H9 (cell line): ENCODE results near the gene GRB10. TPM values are rescaled to one million over a fixed set of nuclear protein-coding genes. Genes with fewer than 3 reads are reported as not detected.

ENCODE experiments used
- DNase-seq: peaks from one replicate; pipeline ENCODE4 v3.0.0-alpha.2; 2017
- H2AFZ ChIP-seq: one replicate; pipeline ENCODE4 v1.6.1; 2013; ENCODE audit warnings: mild to moderate bottlenecking, low read length, control low read depth, moderate library complexity
- H2AK5ac ChIP-seq: 2 replicates; pipeline ENCODE4 v1.6.1; 2013; ENCODE audit warnings: low read length, control low read depth, mixed read lengths; ENCODE audit not compliant: insufficient read length
- H2BK120ac ChIP-seq: one replicate; pipeline ENCODE4 v1.6.1; 2013; ENCODE audit warnings: low read depth, mild to moderate bottlenecking, low read length, control low read depth, inconsistent platforms; ENCODE audit not compliant: poor library complexity, severe bottlenecking
- H2BK12ac ChIP-seq: 2 replicates; pipeline ENCODE4 v1.6.1; 2013; ENCODE audit warnings: low read length, control low read depth, mixed read lengths, low read depth; ENCODE audit not compliant: insufficient read length
- H2BK15ac ChIP-seq: 2 replicates; pipeline ENCODE4 v1.6.1; 2013; ENCODE audit warnings: low read depth, low read length, control low read depth
- H2BK20ac ChIP-seq: one replicate; pipeline ENCODE4 v1.6.1; 2013; ENCODE audit warnings: low read depth, mild to moderate bottlenecking, low read length, control low read depth, inconsistent platforms; ENCODE audit not compliant: poor library complexity, severe bottlenecking
- H2BK5ac ChIP-seq: 2 replicates; pipeline ENCODE4 v1.6.1; 2013; ENCODE audit warnings: low read length, control low read depth, mixed read lengths; ENCODE audit not compliant: insufficient read length
- H3K14ac ChIP-seq: 2 replicates; pipeline ENCODE4 v1.6.1; 2013; ENCODE audit warnings: low read length, control low read depth; ENCODE audit not compliant: insufficient read depth
- H3K18ac ChIP-seq: 2 replicates; pipeline ENCODE4 v1.6.1; 2013; ENCODE audit warnings: low read depth, mild to moderate bottlenecking, mixed read lengths, low read length, control low read depth; ENCODE audit not compliant: insufficient read length
- H3K23ac ChIP-seq: 2 replicates; pipeline ENCODE4 v1.6.1; 2013; ENCODE audit warnings: low read length, control low read depth, mixed read lengths, low read depth; ENCODE audit not compliant: insufficient read length
- H3K23me2 ChIP-seq: 2 replicates; pipeline ENCODE4 v1.6.1; 2013; ENCODE audit warnings: low read depth, mild to moderate bottlenecking, mixed read lengths, low read length, control low read depth; ENCODE audit not compliant: insufficient read length, poor library complexity, severe bottlenecking
- H3K27ac ChIP-seq: 2 replicates; pipeline ENCODE4 v1.5.1; 2013; ENCODE audit warnings: low read length, control low read depth, mixed read lengths, low read depth; ENCODE audit not compliant: insufficient read length
- H3K27me3 ChIP-seq: 2 replicates; pipeline ENCODE4 v1.6.1; 2013; ENCODE audit warnings: low read length, control low read depth, inconsistent platforms; ENCODE audit not compliant: insufficient read depth
- H3K4ac ChIP-seq: 2 replicates; pipeline ENCODE4 v1.6.1; 2013; ENCODE audit warnings: low read depth, mild to moderate bottlenecking, control low read depth, inconsistent platforms, low read length, moderate library complexity
- H3K4me1 ChIP-seq: 2 replicates; pipeline ENCODE4 v1.6.1; 2013; ENCODE audit warnings: low read length, control low read depth, inconsistent platforms; ENCODE audit not compliant: insufficient read depth
- H3K4me2 ChIP-seq: 2 replicates; pipeline ENCODE4 v1.6.1; 2013; ENCODE audit warnings: low read length, control low read depth, mixed read lengths; ENCODE audit not compliant: insufficient read length, insufficient read depth
- H3K56ac ChIP-seq: 2 replicates; pipeline ENCODE4 v1.6.1; 2013; ENCODE audit warnings: low read depth, mild to moderate bottlenecking, mixed read lengths, low read length, control low read depth; ENCODE audit not compliant: insufficient read length
- H3K79me1 ChIP-seq: 2 replicates; pipeline ENCODE4 v1.6.1; 2013; ENCODE audit warnings: low read depth, mild to moderate bottlenecking, moderate library complexity, low read length, control low read depth, inconsistent platforms; ENCODE audit not compliant: insufficient read depth, poor library complexity, severe bottlenecking
- H3K79me2 ChIP-seq: 2 replicates; pipeline ENCODE4 v1.6.1; 2013; ENCODE audit warnings: low read length, control low read depth, inconsistent platforms; ENCODE audit not compliant: insufficient read depth
- H3K9ac ChIP-seq: 2 replicates; pipeline ENCODE4 v1.6.1; 2013; ENCODE audit warnings: low read length, control low read depth, mixed read lengths; ENCODE audit not compliant: insufficient read length; ENCODE audit errors: extremely low read depth
- H3K9me3 ChIP-seq: one replicate; pipeline ENCODE4 v1.6.1; 2013; ENCODE audit warnings: low read depth, low read length, inconsistent platforms; ENCODE audit not compliant: control insufficient read depth
- H3T11ph ChIP-seq: one replicate; pipeline ENCODE4 v1.6.1; 2013; ENCODE audit warnings: mild to moderate bottlenecking, low read length, control low read depth, inconsistent platforms
- H4K20me1 ChIP-seq: one replicate; pipeline ENCODE4 v1.6.1; 2013; ENCODE audit not compliant: control insufficient read depth, insufficient read length, insufficient read depth
- H4K5ac ChIP-seq: 2 replicates; pipeline ENCODE4 v1.6.1; 2013; ENCODE audit warnings: low read depth, mild to moderate bottlenecking, mixed read lengths, low read length, control low read depth; ENCODE audit not compliant: insufficient read length
- H4K8ac ChIP-seq: replicated peaks from 2 replicates; pipeline ENCODE4 v1.6.1; 2013; ENCODE audit warnings: low read length, control low read depth, mixed read lengths, low read depth; ENCODE audit not compliant: insufficient read length
- H4K91ac ChIP-seq: 2 replicates; pipeline ENCODE4 v1.6.1; 2013; ENCODE audit warnings: low read depth, mild to moderate bottlenecking, moderate library complexity, mixed read lengths, low read length, control low read depth; ENCODE audit not compliant: insufficient read length
- H3K27ac Mint-ChIP-seq, 3 experiments: 2 replicates in 2 of 3; 3 replicates in 1 of 3; pipeline ENCODE4 v1.8.0; 2020 to 2021; ENCODE audit warnings: mixed read lengths in 3 of 3, mild to moderate bottlenecking in 1 of 3, moderate library complexity in 1 of 3
- H3K27me3 Mint-ChIP-seq: 2 replicates; pipeline ENCODE4 v1.8.0; 2021; ENCODE audit warnings: low read depth, mild to moderate bottlenecking, moderate library complexity, mixed read lengths
- H3K36me3 Mint-ChIP-seq, 3 experiments: 2 replicates in 2 of 3; 3 replicates in 1 of 3; pipeline ENCODE4 v1.8.0; 2020 to 2021; ENCODE audit warnings: low read depth in 3 of 3, mixed read lengths in 3 of 3; ENCODE audit not compliant: insufficient read depth in 1 of 3
- H3K4me1 Mint-ChIP-seq, 2 experiments: 2 replicates each; pipeline ENCODE4 v1.8.0; 2020; ENCODE audit warnings: mixed read lengths in 2 of 2
- H3K4me3 Mint-ChIP-seq, 2 experiments: 2 replicates in 1 of 2; 3 replicates in 1 of 2; pipeline ENCODE4 v1.8.0; 2020 to 2021; ENCODE audit warnings: mild to moderate bottlenecking in 2 of 2, mixed read lengths in 2 of 2, moderate library complexity in 1 of 2
- H3K9me3 Mint-ChIP-seq, 2 experiments: 2 replicates in 1 of 2; 3 replicates in 1 of 2; pipeline ENCODE4 v1.8.0; 2020; ENCODE audit warnings: mild to moderate bottlenecking in 2 of 2, mixed read lengths in 2 of 2, moderate library complexity in 1 of 2
- WGBS: extraction: QIAGEN DNeasy Blood & Tissue Kit; methylation state at CpG from one replicate; pipeline ENCODE4 v1.1.7; 2013; ENCODE audit warnings: missing lambda C conversion rate, low lambda C conversion rate, mixed read lengths; ENCODE audit not compliant: insufficient read length; ENCODE audit errors: extremely low coverage; 5-methylcytosine and 5-hydroxymethylcytosine counted together
- total RNA-seq: library from RNA; stranded (reverse); gene quantifications from 2 replicates; pipeline ENCODE4 v1.2.1, GENCODE V29; 2021
- TF ChIP-seq, protein P1 (sequence below): fragments of 200-600 bp; sonication (generic); conservative IDR thresholded peaks from 3 replicates; pipeline ENCODE4 v1.8.0; 2021; ENCODE audit warnings: antibody characterized with exemption, mild to moderate bottlenecking

GRB10 gene
- total RNA-seq, 1 experiment from 2014 or later = 108 TPM

- Histone ChIP-seq H3K9ac (no peak within 1 kb of the TSS), H4K8ac (no peak within 1 kb of the TSS), H3K4me1 (no peaks in the 10 kb centered on the region), H2BK120ac (no peak within 1 kb of the TSS), H4K91ac (no peak within 1 kb of the TSS), H3K9me3 (no peaks in the 10 kb centered on the region), H3K14ac (no peak within 1 kb of the TSS), H3K27me3 (no peaks in the 10 kb centered on the region), H3K23me2 (no peaks in the 10 kb centered on the region), H3K23ac (no peak within 1 kb of the TSS), H3K56ac (no peak within 1 kb of the TSS), H2AFZ (no peak within 1 kb of the TSS), H3K27ac (no peak within 1 kb of the TSS), H3K4me2 (no peak within 1 kb of the TSS), H2BK20ac (no peak within 1 kb of the TSS), H3K4ac (no peak within 1 kb of the TSS), H3K79me2 (no peaks in the 10 kb centered on the region), H2BK5ac (no peak within 1 kb of the TSS), H2BK12ac (no peak within 1 kb of the TSS), H2AK5ac (no peak within 1 kb of the TSS), H4K5ac (no peak within 1 kb of the TSS), H3K79me1 (no peaks in the 10 kb centered on the region), H3T11ph (no peak within 1 kb of the TSS), H4K20me1 (no peaks in the 10 kb centered on the region), H2BK15ac (no peak within 1 kb of the TSS), H3K18ac (no peak within 1 kb of the TSS)
- TF ChIP-seq, protein P1, sequence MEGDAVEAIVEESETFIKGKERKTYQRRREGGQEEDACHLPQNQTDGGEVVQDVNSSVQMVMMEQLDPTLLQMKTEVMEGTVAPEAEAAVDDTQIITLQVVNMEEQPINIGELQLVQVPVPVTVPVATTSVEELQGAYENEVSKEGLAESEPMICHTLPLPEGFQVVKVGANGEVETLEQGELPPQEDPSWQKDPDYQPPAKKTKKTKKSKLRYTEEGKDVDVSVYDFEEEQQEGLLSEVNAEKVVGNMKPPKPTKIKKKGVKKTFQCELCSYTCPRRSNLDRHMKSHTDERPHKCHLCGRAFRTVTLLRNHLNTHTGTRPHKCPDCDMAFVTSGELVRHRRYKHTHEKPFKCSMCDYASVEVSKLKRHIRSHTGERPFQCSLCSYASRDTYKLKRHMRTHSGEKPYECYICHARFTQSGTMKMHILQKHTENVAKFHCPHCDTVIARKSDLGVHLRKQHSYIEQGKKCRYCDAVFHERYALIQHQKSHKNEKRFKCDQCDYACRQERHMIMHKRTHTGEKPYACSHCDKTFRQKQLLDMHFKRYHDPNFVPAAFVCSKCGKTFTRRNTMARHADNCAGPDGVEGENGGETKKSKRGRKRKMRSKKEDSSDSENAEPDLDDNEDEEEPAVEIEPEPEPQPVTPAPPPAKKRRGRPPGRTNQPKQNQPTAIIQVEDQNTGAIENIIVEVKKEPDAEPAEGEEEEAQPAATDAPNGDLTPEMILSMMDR = no peak
- Mint-ChIP-seq H3K36me3 (peaks cover 4 to 8% (median 4%) of the 10 kb centered on the region in 3 experiments; a peak in 6 of 7 replicates), H3K27ac (no peak within 1 kb of the TSS; a peak in 2 of 7 replicates), H3K4me1 (peaks cover 14 to 16% of the 10 kb centered on the region in 2 experiments), H3K9me3 (peaks cover 8 to 11% of the 10 kb centered on the region in 2 experiments), H3K27me3 (peaks cover 14% of the 10 kb centered on the region), H3K4me3 (no peak within 1 kb of the TSS)
- DNase-seq = no peak
- no CpG with 5 or more reads among the region's 8 CpGs for WGBS
Measured at GRCh38 chr7:50564640-50565558, 217.8 kb downstream of the GRB10 start, which contains the start of gene DDC. Gene DDC (minus strand): TSS chr7:50565405. CDS start chr7:50544085, 21,320 bp downstream.
